22Rv1 (cell line): ENCODE results near the gene CALCOCO1.

Source experiments
- H3K27ac ChIP-seq: fragments of 450-650 bp; 2 replicates; pipeline ENCODE4 v1.5.1; 2017
- CTCF ChIP-seq: fragments of 450-650 bp; IDR thresholded peaks from 2 replicates; pipeline ENCODE4 v1.5.1; 2017; ENCODE audit warnings: mild to moderate bottlenecking
- ZFX ChIP-seq: fragments of 450-650 bp; IDR thresholded peaks from 2 replicates; pipeline ENCODE4 v1.6.1; 2017; ENCODE audit warnings: antibody characterized with exemption, borderline replicate concordance

Gene CALCOCO1

GRCh38 chr12:53696285-53696654 lies 31.0 kb downstream of the CALCOCO1 start:
- TF ChIP-seq ZFX (no peak), CTCF (no peak)
- H3K27ac ChIP-seq, result peak overlapping the region; percentile 28; the same call in 1 of the 2 replicates

GRCh38 chr12:53695152-53696145 lies 31.8 kb downstream of the CALCOCO1 start:
- TF ChIP-seq ZFX (no peak), CTCF (peak; percentile 63)
- 0 out of 2 replicates have a peak overlapping the region, but pooled peaks have one; percentile 28 for H3K27ac ChIP-seq

GRCh38 chr12:53694756-53695151 lies 32.5 kb downstream of the CALCOCO1 start:
- TF ChIP-seq CTCF, result no peak
- no peak for TF ChIP-seq ZFX
- H3K27ac ChIP-seq, result no peak overlapping the region

GRCh38 chr12:53688134-53688533 lies 39.1 kb downstream of the CALCOCO1 start:
- H3K27ac ChIP-seq, result no peak overlapping the region
- no peak for TF ChIP-seq CTCF
- TF ChIP-seq ZFX, result no peak

GRCh38 chr12:53686436-53686835 lies 40.8 kb downstream of the CALCOCO1 start:
- H3K27ac ChIP-seq, result no peak overlapping the region
- TF ChIP-seq CTCF (no peak), ZFX (no peak)

GRCh38 chr12:53684654-53685220 lies 42.5 kb downstream of the CALCOCO1 start:
- no peak overlapping the region for H3K27ac ChIP-seq
- no peak for TF ChIP-seq CTCF
- no peak for TF ChIP-seq ZFX

- no peak for TF ChIP-seq ZFX
- TF ChIP-seq CTCF, result no peak
- H3K27ac ChIP-seq, result no peak overlapping the region
Observed at GRCh38 chr12:53683983-53684382, 43.3 kb downstream of the CALCOCO1 start.
